Transverse colon (tissue), 4 donors: ENCODE results near the gene YIPF4.

Source experiments
- POLR2A ChIP-seq: fragments of 450-650 bp; IDR thresholded peaks from one replicate; pipeline ENCODE4 v1.6.1; 2016; ENCODE audit warnings: antibody characterized with exemption, mild to moderate bottlenecking, moderate library complexity
- POLR2AphosphoS5 ChIP-seq, 3 donors: sonication (generic); formaldehyde crosslinking; IDR thresholded peaks; one replicate each; pipeline ENCODE4 v1.6.1; 2016; ENCODE audit warnings: antibody characterized with exemption in 3 of 3
- TF ChIP-seq, protein P1 (sequence below), 5 experiments: fragments of 200-600 bp in 3 of 5; fragments of 450-650 bp in 2 of 5; sonication (generic) in 3 of 5; IDR thresholded peaks; 1 replicate in 2 of 5; 2 replicates in 3 of 5; pipeline ENCODE4 v1.5.1; 2016 to 2017; ENCODE audit warnings: antibody characterized with exemption in 5 of 5, inconsistent platforms in 3 of 5, mild to moderate bottlenecking in 2 of 5, moderate library complexity in 1 of 5

- no peak for TF ChIP-seq POLR2AphosphoS5 (IDR thresholded peaks at IDR 0.05)
- TF ChIP-seq, protein P1, sequence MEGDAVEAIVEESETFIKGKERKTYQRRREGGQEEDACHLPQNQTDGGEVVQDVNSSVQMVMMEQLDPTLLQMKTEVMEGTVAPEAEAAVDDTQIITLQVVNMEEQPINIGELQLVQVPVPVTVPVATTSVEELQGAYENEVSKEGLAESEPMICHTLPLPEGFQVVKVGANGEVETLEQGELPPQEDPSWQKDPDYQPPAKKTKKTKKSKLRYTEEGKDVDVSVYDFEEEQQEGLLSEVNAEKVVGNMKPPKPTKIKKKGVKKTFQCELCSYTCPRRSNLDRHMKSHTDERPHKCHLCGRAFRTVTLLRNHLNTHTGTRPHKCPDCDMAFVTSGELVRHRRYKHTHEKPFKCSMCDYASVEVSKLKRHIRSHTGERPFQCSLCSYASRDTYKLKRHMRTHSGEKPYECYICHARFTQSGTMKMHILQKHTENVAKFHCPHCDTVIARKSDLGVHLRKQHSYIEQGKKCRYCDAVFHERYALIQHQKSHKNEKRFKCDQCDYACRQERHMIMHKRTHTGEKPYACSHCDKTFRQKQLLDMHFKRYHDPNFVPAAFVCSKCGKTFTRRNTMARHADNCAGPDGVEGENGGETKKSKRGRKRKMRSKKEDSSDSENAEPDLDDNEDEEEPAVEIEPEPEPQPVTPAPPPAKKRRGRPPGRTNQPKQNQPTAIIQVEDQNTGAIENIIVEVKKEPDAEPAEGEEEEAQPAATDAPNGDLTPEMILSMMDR (IDR thresholded peaks at IDR 0.05) = no peak
- TF ChIP-seq POLR2A = no peak
Observed at GRCh38 chr2:32242331-32242730, 35.4 kb upstream of the YIPF4 start.
